ENCODE results near the gene PDE6G.
"Not testable (repeated sequence)": the region's sequence is repeated elsewhere in the genome, so short reads cannot be mapped to it uniquely, and the experiment has no call there.

Gene PDE6G

DNA sequence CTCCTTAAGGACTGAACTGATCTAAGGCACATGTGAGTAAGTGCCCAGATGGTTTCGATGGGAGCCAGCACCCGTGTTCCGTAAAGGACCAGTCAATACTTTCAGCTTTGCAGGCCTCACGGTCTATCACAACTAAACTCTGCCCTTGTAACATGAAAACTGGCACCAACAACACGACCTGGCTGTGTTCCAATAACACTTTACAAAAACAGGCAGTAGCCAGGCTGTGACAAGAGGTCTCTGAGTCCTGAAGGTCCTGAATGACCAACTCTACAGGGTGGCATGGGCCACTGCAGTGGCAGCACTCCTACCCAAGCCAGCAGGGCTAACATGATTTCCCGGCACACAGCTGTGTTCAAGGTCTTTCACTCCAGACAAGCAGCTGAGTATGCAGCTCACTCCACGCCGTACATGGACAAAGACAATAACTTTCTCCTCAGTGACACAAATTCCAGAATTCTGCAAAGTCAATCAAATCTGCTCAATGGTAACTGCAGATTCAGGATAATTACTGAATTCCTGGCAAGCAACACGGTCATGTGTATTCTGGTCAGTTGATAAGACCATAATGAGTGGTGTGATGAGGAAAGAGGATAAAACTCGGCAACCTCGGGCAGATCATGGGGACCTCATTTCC lies 34.7 kb downstream of the PDE6G start:
- DNase-seq, result no peak

DNA sequence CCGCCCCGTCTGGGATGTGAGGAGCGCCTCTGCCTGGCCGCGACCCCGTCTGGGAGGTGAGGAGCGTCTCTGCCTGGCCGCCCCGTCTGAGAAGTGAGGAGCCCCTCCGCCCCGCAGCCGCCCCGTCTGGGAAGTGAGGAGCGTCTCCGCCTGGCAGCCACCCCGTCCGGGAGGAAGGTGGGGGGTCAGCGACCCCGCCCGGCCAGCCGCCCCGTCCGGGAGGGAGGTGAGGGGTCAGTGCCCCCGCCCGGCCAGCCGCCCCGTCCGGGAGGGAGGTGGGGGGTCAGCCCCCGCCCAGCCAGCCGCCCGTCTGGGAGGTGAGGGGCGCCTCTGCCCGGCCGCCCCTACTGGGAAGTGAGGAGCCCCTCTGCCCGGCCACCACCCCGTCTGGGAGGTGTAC lies 38.0 kb downstream of the PDE6G start:
- not testable (repeated sequence) for DNase-seq

DNA sequence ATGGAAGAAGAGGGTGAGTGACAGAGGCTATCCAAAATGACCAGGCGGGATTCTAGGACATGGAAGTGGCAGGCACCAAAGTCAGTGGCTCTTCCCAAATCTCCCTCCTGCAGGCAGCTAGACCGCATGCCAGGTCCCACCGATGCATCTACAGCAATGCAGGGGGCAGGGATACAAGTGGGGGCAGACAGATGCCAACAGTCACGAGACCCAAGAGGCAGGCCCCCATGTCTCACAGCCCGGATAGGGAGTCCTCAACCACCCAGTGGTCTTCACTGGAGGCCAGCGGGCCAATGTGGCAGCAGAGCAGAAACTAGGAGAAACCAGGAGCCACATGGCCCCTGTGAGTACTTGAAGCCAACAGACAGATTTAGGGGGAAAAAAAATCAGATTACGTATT lies 39.5 kb downstream of the PDE6G start:
- DNase-seq, result no peak

DNA sequence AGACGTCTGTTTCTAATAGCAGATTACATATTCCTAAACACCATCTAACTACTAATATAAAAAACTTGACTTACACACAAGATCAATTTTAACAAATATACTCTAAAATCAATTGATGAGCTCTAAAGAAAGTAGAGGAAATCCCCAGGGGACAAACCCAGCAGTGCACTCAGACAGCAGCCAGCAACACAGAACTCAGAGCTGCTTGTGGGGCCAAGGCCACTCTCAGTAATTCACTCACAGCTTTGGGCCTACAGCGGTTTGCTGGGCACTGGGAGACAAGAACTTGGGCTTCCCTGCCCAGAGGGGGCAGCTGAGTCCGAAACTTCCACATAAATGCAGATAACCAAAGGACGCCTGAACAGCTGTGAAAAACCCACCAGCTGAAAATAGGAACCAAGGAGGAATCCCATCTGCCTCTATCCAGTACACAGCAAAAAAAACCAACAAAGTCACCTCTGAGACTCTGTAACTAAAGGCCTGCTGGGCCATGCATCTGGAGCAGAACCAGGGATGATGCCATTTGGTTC lies 40.9 kb downstream of the PDE6G start:
- DNase-seq, result no peak

DNA sequence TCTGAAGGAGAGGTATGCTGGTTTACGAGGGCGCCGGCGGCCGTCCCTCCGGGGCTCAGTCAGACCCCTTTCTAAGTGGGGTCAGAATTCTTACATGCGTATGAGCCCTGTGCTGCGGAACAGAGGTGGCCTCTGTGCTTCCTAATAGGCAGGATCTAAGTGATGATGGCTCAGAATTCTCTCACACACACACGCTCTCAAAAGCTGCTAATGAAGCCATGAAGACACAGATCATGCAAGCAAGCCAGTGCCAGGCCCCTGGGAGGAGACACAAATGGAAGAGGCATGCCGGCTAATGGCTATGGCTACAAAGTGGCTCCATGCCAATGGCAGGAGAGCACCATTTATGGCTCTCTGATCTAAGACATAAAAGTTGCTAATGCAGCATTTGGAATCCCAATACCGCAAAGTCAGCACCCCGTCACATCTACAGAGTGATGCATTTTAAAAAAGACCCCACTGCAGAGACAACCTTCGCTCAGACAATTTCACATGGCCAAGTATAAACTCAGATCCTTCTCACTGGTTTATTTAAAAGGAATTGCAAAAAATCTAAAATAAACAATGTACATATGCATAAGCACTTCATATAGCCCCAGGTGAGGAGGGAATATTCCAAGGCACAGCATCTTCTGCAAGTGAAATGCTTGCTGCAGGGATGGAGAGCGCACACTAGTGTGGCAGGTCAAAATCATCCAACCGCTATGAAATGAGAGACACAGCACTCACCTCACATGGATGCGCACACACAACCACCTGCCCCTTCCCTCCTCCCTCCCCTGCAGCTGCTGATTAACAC lies 44.0 kb downstream of the PDE6G start:
- DNase-seq, result no peak

GRCh38 chr17:81609541-81610311 lies 46.6 kb downstream of the PDE6G start:
- no peak for DNase-seq

GRCh38 chr17:81608605-81609004 lies 47.7 kb downstream of the PDE6G start:
- DNase-seq, result no peak

GRCh38 chr17:81608082-81608481 lies 48.3 kb downstream of the PDE6G start:
- no peak for DNase-seq

- DNase-seq, result no peak
Observed at GRCh38 chr17:81607431-81607830, 48.9 kb downstream of the PDE6G start.

DNA sequence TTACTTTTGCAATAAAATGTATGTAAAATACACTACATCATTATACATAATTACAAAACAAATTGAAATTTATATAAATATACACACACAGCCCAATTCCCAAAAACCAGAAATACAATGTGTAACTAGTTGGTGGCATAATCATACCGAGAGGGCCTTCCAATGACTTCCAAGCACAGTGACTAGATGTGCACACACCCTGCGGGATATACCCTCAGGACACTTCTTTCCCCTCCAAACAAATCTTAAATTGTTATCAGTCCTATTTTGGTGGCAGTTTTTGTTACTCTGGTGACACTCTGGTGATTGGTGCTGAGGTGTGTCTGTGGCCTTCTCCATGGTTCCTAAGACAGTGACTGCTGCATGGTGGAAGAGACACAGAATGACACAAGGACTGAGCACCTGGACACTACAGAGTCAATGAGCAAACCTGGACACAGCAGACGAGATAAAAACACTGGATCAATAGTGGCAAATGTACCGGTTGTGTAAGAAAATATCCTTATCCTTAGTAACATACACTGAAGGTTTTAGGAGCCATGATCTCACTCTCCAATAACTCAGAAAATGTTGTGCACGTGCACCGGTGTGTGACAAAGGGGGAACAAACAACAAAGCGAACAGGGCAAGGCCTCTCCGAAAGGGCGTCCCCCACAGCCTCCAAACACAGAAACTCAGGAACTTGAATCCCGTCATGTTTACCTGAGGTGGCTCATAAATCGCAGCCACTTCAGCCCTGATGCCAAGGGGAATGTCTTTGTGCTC lies 52.3 kb downstream of the PDE6G start:
- DNase-seq, result no peak

DNA sequence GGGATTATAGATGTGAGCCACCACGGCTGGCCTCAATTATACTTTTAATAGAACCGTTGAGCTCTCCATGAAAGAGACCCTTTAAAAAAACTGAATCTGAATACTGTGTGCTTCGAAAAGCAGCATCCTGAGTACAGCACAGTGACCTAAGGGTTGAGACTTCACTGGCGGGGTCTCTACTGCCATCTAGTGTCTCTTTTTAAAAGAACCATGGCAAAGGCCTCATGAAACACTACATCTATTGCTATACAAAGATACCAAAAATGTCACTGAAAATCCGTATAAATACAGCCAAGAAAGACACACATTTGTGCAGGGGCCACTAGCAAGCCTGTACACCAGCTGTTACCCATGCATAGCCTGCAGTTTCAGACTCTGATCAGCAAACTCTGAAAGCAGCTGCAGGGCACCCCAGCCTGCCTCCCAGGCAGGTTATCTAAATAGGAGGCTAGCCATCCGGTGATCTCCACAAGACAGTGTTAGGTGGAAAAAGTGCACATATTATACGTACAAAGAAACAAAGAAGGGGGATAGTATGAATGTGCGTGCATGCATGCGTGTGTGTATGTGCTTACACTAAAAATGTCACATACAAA lies 54.7 kb downstream of the PDE6G start:
- peak; percentile 20 to 37 for DNase-seq

All from stimulated activated CD4-positive, alpha-beta T cell treated with anti-CD3 and anti-CD28 coated beads, Interleukin-2, amount 100 ng/mL, for 24 hours (primary cell).